ENCODE measurements around the gene GFRA1.

- TF ChIP-seq CTCF (IDR thresholded peaks at IDR 0.05), result no peak
- no peak for TF ChIP-seq EP300 (IDR thresholded peaks at IDR 0.05)
These were observed 138.7 kb downstream of the GFRA1 start for GRCh38 chr10:116134322-116134721.
